GM12878 (cell line): ENCODE measurements around the gene CCDC74B. TPM values are rescaled to one million over a fixed set of nuclear protein-coding genes. Genes with fewer than 3 reads are reported as not detected.

Experiments used
- ATAC-seq: fragments of 200-7000 bp; cut with Tn5 transposase; 3 replicates; pipeline ENCODE4 v1.9.1; 2020; ENCODE audit warnings: mild to moderate bottlenecking, moderate library complexity
- BruUV-seq: library from RNA; stranded (reverse); fragments of 400-500 nt; replicated peaks from 2 replicates; lab custom pipeline; 2021; lab: Mats Ljungman, UMichigan
- CTCF ChIA-PET: fragments of 300-600 bp; sonication (Branson Sonifier 250); formaldehyde crosslinking; extraction: SDS; loops from one replicate; lab custom pipeline; 2021; ENCODE audit warnings: inconsistent platforms; lab: Yijun Ruan, JAX
- POLR2A ChIA-PET: fragments of 350-600 bp; formaldehyde crosslinking; extraction: SDS; loops from one replicate; lab custom pipeline; 2021; ENCODE audit warnings: inconsistent platforms; lab: Charles Lee
- RAD21 ChIA-PET: fragments of 300-600 bp; sonication (Branson Sonifier 250); formaldehyde crosslinking; loops from one replicate; lab custom pipeline; 2023; ENCODE audit warnings: antibody characterized with exemption; ENCODE audit not compliant: unreplicated experiment; lab: Charles Lee
- SMC1A ChIA-PET: fragments of 300-600 bp; sonication (Branson Sonifier 250); formaldehyde crosslinking; loops from one replicate; lab custom pipeline; 2023; ENCODE audit not compliant: unreplicated experiment, uncharacterized antibody; lab: Charles Lee
- DNase-seq: peaks from one replicate; pipeline ENCODE4 v3.0.0-alpha.2; 2011; ENCODE audit warnings: low read depth, low spot score
- FAIRE-seq: peaks from 3 replicates; lab custom pipeline; 2011; peaks lifted over from hg19 to GRCh38; lab: Jason Lieb, UNC
- H2AFZ ChIP-seq: 2 replicates; pipeline ENCODE4 v1.6.0; 2011; ENCODE audit warnings: low read depth, low read length, control low read depth; ENCODE audit not compliant: control insufficient read depth
- H3K27ac ChIP-seq: 2 replicates; pipeline ENCODE4 v1.5.1; 2011; ENCODE audit warnings: control low read depth; ENCODE audit not compliant: control insufficient read depth, insufficient read depth
- H3K27me3 ChIP-seq, 2 experiments: replicated peaks in 1 of 2; 2 replicates each; pipeline versions ENCODE4 v1.6.0 to v1.6.1; 2011; ENCODE audit warnings: low read length in 1 of 2; ENCODE audit not compliant: control insufficient read depth in 2 of 2, insufficient read depth in 2 of 2
- H3K36me3 ChIP-seq, 2 experiments: 2 replicates each; pipeline ENCODE4 v1.5.1; 2011; ENCODE audit warnings: low read length in 1 of 2; ENCODE audit not compliant: control insufficient read depth in 2 of 2, insufficient read depth in 2 of 2
- H3K4me1 ChIP-seq: 2 replicates; pipeline ENCODE4 v1.6.1; 2011; ENCODE audit warnings: mild to moderate bottlenecking, low read length, moderate library complexity, mixed read lengths; ENCODE audit not compliant: control insufficient read depth, insufficient read depth
- H3K4me2 ChIP-seq: 2 replicates; pipeline ENCODE4 v1.6.0; 2011; ENCODE audit warnings: control low read depth; ENCODE audit not compliant: control insufficient read depth, insufficient read depth
- H3K4me3 ChIP-seq: fragments of 200-600 bp; sonication (generic); 2 replicates; pipeline ENCODE4 v1.5.1; 2016
- H3K79me2 ChIP-seq: 2 replicates; pipeline ENCODE4 v1.6.0; 2011; ENCODE audit warnings: low read length; ENCODE audit not compliant: control insufficient read depth, insufficient read depth
- H3K9ac ChIP-seq: 2 replicates; pipeline ENCODE4 v1.8.0; 2011; ENCODE audit warnings: low read length, control low read depth, mixed read lengths; ENCODE audit not compliant: control insufficient read depth, insufficient read depth
- H3K9me3 ChIP-seq: replicated peaks from 3 replicates; pipeline ENCODE4 v1.5.1; 2011; ENCODE audit warnings: mild to moderate bottlenecking, low read length; ENCODE audit not compliant: control insufficient read depth, insufficient read depth
- H4K20me1 ChIP-seq: 2 replicates; pipeline ENCODE4 v1.6.0; 2011; ENCODE audit not compliant: control insufficient read depth, insufficient read depth
- BHLHE40 ChIP-seq, 2 experiments: fragments of 450-650 bp in 1 of 2; IDR thresholded peaks; 2 replicates each; pipeline ENCODE4 v1.6.1; 2011 to 2017; ENCODE audit warnings: low read depth in 2 of 2, borderline replicate concordance in 1 of 2, improper control_type of control experiment in 1 of 2, low read length in 1 of 2, mild to moderate bottlenecking in 1 of 2
- CBX5 ChIP-seq: sonication (generic); IDR thresholded peaks from 2 replicates; pipeline ENCODE4 v1.6.1; 2016; ENCODE audit warnings: low read depth, moderate library complexity, mild to moderate bottlenecking, inconsistent platforms
- DPF2 ChIP-seq: fragments of 450-650 bp; IDR thresholded peaks from 2 replicates; pipeline ENCODE4 v1.6.1; 2017; ENCODE audit warnings: mild to moderate bottlenecking
- HDAC6 ChIP-seq: fragments of 200-600 bp; sonication (generic); IDR thresholded peaks from one replicate; pipeline ENCODE4 v1.8.0; 2017; ENCODE audit warnings: antibody characterized with exemption; ENCODE audit not compliant: unreplicated experiment
- HSF1 ChIP-seq: fragments of 150-350 bp; IDR thresholded peaks from 2 replicates; pipeline ENCODE4 v1.6.1; 2014; ENCODE audit warnings: mild to moderate bottlenecking, low read depth, low read length
- KDM1A ChIP-seq: fragments of 200-600 bp; sonication (generic); IDR thresholded peaks from 2 replicates; pipeline ENCODE4 v1.6.1; 2016; ENCODE audit warnings: borderline replicate concordance
- MYB ChIP-seq: fragments of 150-350 bp; IDR thresholded peaks from 2 replicates; pipeline ENCODE4 v1.6.1; 2014; ENCODE audit warnings: mild to moderate bottlenecking, low read depth, low read length, borderline replicate concordance
- PML ChIP-seq: IDR thresholded peaks from 2 replicates; pipeline ENCODE4 v1.6.1; 2012; ENCODE audit warnings: low read length, inconsistent platforms
- POLR2A ChIP-seq: IDR thresholded peaks from 2 replicates; pipeline ENCODE4 v1.6.1; 2011; ENCODE audit warnings: low read depth, mild to moderate bottlenecking, low read length
- PRDM15 ChIP-seq: fragments of 450-650 bp; formaldehyde crosslinking; IDR thresholded peaks from 2 replicates; pipeline ENCODE4 v1.4.0; 2020; ENCODE audit warnings: mild to moderate bottlenecking, moderate library complexity
- RFX5 ChIP-seq: IDR thresholded peaks from 2 replicates; pipeline ENCODE4 v1.6.1; 2011; ENCODE audit warnings: low read depth, low read length, improper control_type of control experiment
- RUNX3 ChIP-seq: IDR thresholded peaks from 2 replicates; pipeline ENCODE4 v1.6.1; 2012; ENCODE audit warnings: low read length, inconsistent platforms
- SMAD1 ChIP-seq: fragments of 450-650 bp; IDR thresholded peaks from 2 replicates; pipeline ENCODE4 v1.6.1; 2018; ENCODE audit warnings: mild to moderate bottlenecking, low read depth; ENCODE audit not compliant: partially characterized antibody
- SREBF2 ChIP-seq: IDR thresholded peaks from 2 replicates; pipeline ENCODE4 v1.6.1; 2012; ENCODE audit warnings: mild to moderate bottlenecking, low read length
- ZBTB33 ChIP-seq: fragments of 450-650 bp; IDR thresholded peaks from 2 replicates; pipeline ENCODE4 v1.6.1; 2017; ENCODE audit warnings: mild to moderate bottlenecking
- ZNF207 ChIP-seq: fragments of 450-650 bp; IDR thresholded peaks from 2 replicates; pipeline ENCODE4 v1.6.1; 2014; ENCODE audit warnings: antibody characterized with exemption, mild to moderate bottlenecking, borderline replicate concordance
- ZNF217 ChIP-seq: fragments of 450-650 bp; IDR thresholded peaks from 2 replicates; pipeline ENCODE4 v1.6.1; 2017; ENCODE audit warnings: antibody characterized with exemption, mild to moderate bottlenecking
- ZNF274 ChIP-seq: IDR thresholded peaks from one replicate; pipeline ENCODE4 v1.8.0; 2011; ENCODE audit not compliant: insufficient read length, insufficient read depth
- WGBS: methylation state at CpG from one replicate; pipeline ENCODE4 v1.1.6; 2016; ENCODE audit warnings: low lambda C conversion rate; ENCODE audit not compliant: insufficient replicate concordance, insufficient coverage; ENCODE audit errors: missing lambda C conversion rate; 5-methylcytosine and 5-hydroxymethylcytosine counted together
- in situ Hi-C: fragments of 300-500 bp; cut with MboI; formaldehyde crosslinking; loops from 9 replicates; pipeline ENCODE4 v1.14.3; 2018; ENCODE audit warnings: mixed read lengths
- intact Hi-C: fragments of 100-400 bp; cut with micrococcal nuclease; formaldehyde crosslinking; loops from one replicate; pipeline ENCODE4 v1.14.2; 2022; ENCODE audit not compliant: unreplicated experiment
- polyA plus RNA-seq, 11 experiments: library from polyadenylated mRNA; depleted of rRNA in 4 of 11; unstranded in 6 of 11; stranded (reverse) in 5 of 11; fragments of >200 nt; fragmentation: Nextera tagmentation in 4 of 11; fragmentation: Illumina TruSeq in 1 of 11; extraction: Ambion mirVana in 4 of 11; extraction: Trizol in 1 of 11; gene quantifications; 1 replicate in 1 of 11; 2 replicates in 10 of 11; pipeline versions ENCODE4 v1.2.1 to v1.2.3, GENCODE V29; 2011 to 2016; ENCODE audit warnings: inconsistent platforms in 2 of 11, missing spikeins in 2 of 11, low read depth in 1 of 11
- total RNA-seq, 4 experiments: library from RNA; depleted of rRNA in 3 of 4; stranded (reverse); fragments of >200 nt in 3 of 4; fragmentation: Illumina TruSeq in 1 of 4; extraction: Trizol in 1 of 4; gene quantifications; 2 replicates each; pipeline versions ENCODE4 v1.2.1 to v1.2.3, GENCODE V29; 2013 to 2021

The CCDC74B gene
- total and polyA plus RNA-seq, 10 of the 15 experiments (the other 5 are each of a cell fraction or from before 2014, with no cell fraction given): 0.52 to 21.2 (median 9.7) TPM

GRCh38 chr2:130160131-130160530 is 15.2 kb upstream of the CCDC74B start:
- FAIRE-seq: no peak
- no peak for TF ChIP-seq ZNF207
- TF ChIP-seq PML: no peak
- TF ChIP-seq ZNF274: no peak
- no peak for TF ChIP-seq HSF1
- TF ChIP-seq KDM1A: no peak
- TF ChIP-seq CBX5: no peak
- no peak for TF ChIP-seq RFX5
- TF ChIP-seq SREBF2: no peak
- TF ChIP-seq PRDM15 (CRISPR knock-in tag): no peak
- TF ChIP-seq DPF2: no peak
- TF ChIP-seq BHLHE40 (IDR thresholded peaks at IDR 0.05; ENCODE audit: borderline replicate concordance in 1 of 2, low read depth in 2 of 2, low read length in 1 of 2): no peak
- no peak for TF ChIP-seq ZNF217
- no peak for TF ChIP-seq ZBTB33
- TF ChIP-seq MYB: no peak
- TF ChIP-seq HDAC6: no peak
- TF ChIP-seq SMAD1: no peak
- TF ChIP-seq RUNX3: no peak
- TF ChIP-seq POLR2A: no peak
- TF ChIP-seq, all 136 proteins: peak for 0
- ATAC-seq (no peak), DNase-seq (no peak)
- CTCF ChIA-PET: no interaction called here
- Histone ChIP-seq H3K27me3 (no peaks in the 10 kb centered on the region), H2AFZ (no peak overlapping the region), H3K4me1 (peaks cover 18% of the 10 kb centered on the region), H3K79me2 (no peaks in the 10 kb centered on the region), H3K9me3 (no peaks in the 10 kb centered on the region), H4K20me1 (no peaks in the 10 kb centered on the region), H3K27ac (no peak overlapping the region), H3K4me3 (no peak overlapping the region), H3K9ac (no peak overlapping the region), H3K4me2 (no peak overlapping the region), H3K36me3 (peaks cover 5 to 15% of the 10 kb centered on the region in 2 experiments; a peak in 3 of 4 replicates)
- 87% methylated on average over 6 of the region's 6 CpGs for WGBS
- POLR2A ChIA-PET: no interaction called here
- in situ Hi-C loops (no loop called here), intact Hi-C loops (no loop called here)
- RAD21 ChIA-PET: no interaction called here
- SMC1A ChIA-PET: no interaction called here
- TSS peak; percentile 17 for BruUV-seq
